Right renal pelvis (tissue), 4 donors: Measurements from ENCODE around the gene HES5. TPM values are rescaled to one million over a fixed set of nuclear protein-coding genes. Genes with fewer than 3 reads are reported as not detected.
"Not testable (repeated sequence)": the region's sequence is repeated elsewhere in the genome, so short reads cannot be mapped to it uniquely, and the experiment has no call there.

ENCODE experiments used
- DNase-seq, 4 donors: peaks; one replicate each; pipeline ENCODE4 v3.0.0-alpha.2; 2013; ENCODE audit warnings: low read depth in 4 of 4, low spot score in 3 of 4, missing footprints in 1 of 4
- polyA plus RNA-seq, 4 donors: library from polyadenylated mRNA; unstranded; fragments of 120-200 nt; gene quantifications; one replicate each; pipeline ENCODE4 v1.2.1, GENCODE V29; 2013; ENCODE audit not compliant: insufficient read length in 4 of 4

The HES5 gene, protein sequence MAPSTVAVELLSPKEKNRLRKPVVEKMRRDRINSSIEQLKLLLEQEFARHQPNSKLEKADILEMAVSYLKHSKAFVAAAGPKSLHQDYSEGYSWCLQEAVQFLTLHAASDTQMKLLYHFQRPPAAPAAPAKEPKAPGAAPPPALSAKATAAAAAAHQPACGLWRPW
- polyA plus RNA-seq: under 1 TPM; 0.32 to 0.56 (median 0.49) TPM

DNA sequence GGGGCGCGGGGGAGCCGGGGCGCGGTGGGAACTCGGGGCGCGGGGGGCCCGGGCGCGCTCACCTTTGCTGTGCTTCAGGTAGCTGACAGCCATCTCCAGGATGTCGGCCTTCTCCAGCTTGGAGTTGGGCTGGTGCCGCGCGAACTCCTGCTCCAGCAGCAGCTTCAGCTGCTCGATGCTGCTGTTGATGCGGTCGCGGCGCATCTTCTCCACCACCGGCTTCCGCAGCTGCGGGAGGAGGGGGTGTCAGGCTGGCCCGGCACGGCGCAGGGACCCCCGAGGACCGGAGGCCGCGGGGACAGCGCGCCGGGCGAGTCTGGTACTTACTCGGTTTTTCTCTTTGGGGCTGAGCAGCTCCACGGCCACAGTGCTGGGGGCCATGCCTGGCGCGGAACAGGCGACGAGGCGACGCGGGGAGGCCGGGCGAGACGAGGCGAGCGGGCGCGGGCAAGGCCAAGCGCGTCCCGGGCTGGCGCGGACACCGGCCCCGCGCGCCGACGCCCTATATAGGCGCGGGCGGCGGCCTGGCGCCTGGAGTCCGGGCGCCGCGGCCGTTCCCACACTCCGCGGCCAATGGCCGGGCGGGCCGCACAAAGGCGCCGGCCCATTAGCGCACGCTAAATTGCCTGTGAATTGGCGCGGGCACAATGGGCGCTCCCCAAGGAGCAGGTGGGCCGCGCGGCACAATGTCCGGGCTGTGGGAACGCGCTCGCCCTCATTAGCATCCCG lies at the start of gene HES5:
Gene HES5, minus strand, starts transcription at position 480 of the 729 bp plus-strand sequence. Its CDS starts 99 bp downstream, at position 381.
- DNase-seq: no peak

DNA sequence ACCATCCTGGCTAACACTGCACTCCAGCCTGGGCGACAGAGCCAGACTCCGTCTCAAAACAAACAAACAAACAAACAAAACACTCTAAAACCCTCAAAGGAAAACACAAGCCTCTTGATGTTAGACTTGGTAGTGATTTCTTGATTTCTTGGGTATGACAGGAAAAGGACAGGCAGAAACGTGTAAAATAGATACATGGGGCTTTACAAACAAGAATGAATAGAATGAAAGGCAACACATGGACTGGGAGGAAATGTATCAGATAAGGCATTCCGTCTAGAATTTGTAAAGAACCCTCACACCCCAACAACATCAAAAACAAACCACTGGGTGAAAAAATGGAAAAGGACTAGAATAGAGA lies 48.7 kb upstream of the HES5 start:
- DNase-seq: no peak

DNA sequence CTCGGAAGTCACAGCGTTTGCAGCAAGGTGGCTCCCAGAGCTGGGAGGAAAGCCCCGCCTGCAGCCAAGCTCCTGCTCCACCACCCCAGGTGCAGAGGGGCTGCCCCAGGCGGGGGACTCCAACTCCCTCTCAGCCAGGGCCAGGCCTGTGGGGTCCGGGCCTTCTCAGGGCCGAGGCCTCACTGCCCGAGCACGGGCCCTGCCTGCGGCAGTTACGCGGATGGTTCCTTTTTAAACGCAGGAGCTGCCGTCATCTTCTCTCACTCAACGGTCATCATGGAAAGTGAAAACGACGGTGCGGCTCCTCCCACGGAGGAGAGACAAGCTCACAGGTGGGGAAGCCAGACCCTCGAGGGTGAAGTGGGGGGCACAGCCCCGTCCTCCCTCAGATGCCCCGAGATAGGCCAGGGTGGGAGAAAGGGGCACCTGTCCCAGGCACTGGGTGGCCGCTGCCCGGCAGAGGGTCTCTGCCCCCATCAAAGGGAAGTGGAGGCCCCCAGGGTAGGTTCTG lies 47.6 kb upstream of the HES5 start:
- not testable (repeated sequence) for DNase-seq

DNA sequence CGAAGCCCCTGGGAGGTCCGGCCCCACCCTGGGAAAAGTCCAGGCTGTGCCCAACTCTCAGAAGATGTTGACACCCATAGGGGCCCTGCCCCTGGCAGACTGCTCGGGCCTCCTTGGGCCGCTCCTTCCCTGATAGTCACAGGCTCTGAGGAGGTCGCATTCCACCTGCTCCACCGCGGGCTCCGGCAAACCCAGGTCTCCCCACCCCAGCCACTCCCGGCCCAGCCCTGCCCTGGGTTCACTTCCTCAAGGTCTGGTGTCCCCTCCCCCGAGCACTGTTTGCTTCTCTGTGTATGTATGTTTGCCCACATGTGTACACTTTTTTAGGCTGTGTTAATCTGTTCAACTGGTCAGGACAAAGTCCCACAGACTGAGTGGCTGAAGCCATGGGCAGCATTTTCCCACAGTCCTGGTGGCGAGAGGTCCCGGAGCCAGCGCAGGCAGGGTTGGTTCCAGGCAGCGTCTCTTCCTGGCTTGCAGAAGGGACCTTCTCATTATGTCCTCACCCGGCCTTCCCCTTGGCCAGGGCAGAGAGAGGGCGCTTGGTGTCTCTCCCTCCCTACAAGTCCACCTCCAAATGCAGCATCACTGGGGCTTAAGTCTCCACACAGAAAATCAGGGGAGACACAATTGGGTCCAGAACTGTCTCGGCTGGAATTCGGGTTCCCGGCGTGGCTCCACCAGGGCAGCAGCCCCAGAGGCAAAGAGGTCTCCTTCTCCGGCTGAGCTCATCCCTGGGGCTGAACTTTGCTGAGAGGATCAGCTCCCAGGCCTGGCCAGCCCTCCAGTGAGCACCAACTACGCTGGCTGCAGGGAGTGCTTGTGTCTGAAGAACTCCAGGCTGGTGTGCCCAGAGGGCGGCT lies 46.0 kb upstream of the HES5 start:
- no peak for DNase-seq

DNA sequence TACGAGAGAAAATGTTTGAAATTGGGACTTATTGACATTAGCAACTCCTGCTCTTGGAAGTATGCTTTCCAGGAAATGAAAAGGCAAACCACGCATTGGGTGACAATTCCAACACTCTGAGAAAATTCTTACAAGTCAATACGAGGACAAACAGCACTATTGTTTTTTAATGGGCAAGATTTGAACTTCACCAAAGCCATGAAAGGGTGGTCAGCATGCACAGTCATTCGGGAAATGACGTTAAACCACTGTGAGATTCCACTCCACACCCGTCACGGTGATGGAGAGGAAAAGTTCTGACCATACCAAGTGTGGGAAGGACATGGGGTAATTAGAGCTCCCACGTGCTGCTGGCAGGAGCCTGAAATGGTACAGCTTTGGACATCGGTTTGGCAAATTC lies 44.3 kb upstream of the HES5 start:
- no peak for DNase-seq

DNA sequence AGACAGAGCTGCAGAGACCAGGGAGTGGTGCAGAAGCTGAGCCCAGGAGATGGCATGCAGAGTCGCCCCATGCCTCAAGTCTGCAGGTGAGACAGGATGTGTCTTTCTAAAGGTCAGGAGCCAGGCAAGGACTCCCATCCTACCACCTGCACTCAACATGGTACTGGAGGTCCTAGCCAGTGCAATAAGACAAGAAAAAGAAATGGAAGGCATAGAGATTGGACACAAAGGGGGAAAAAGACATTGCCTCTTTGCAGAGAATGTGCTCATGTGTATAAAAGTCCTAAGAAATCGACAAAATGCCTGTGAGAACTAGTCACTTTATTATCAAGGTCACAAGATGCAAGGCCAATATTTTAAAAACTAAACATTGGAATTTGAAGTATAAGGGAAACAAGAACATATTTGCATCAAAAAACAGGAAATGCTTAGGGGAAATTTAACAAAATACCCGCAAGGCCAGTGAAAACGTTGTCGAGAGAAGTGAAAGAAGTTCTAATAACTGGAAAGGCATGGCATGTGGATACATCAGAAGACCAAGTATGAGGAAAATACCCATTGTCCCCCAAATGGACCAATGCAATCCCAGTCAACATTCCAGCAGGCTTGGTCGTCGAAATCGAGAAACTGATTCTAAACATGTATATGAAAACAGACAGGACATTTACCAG lies 43.3 kb upstream of the HES5 start:
- no peak for DNase-seq

DNA sequence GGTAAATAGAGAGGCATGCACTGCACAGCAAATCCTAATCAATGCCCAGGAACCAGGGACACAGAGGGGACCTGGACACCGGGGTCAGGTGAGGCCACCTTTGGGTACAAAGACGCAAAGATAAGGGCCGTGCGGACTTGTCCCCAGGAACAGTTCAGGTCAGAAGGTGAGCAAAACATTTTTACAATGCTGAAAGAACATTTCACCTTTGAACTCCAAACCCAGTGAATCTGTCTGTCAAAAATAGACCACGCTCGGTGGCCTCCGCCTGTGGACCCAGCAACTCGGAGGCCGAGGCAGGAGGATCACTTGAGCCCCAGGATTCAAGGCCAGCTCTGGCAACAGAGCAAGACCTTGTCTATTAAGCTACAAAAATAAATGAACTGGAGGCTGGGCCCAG lies 41.3 kb upstream of the HES5 start:
- no peak for DNase-seq

DNA sequence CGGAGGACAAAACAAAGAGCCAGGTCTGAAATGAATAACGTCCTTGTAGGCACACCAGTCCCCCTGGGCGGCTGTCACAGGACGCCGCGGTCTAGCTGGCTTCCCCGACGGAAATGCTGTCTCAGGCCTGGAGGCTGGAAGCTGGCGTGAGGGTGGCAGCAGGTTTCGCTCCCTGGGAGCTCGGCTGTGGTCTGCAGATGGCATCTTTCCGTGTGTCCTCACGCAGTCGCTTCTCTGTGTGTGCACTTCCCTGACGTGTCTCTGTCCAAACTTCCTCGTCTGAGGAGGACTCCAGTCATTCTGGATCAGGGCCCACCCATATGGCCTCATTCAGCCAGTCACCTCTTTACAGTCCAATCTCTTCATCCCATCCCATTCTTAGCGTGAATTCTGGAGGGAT lies 40.3 kb upstream of the HES5 start:
- no peak for DNase-seq

DNA sequence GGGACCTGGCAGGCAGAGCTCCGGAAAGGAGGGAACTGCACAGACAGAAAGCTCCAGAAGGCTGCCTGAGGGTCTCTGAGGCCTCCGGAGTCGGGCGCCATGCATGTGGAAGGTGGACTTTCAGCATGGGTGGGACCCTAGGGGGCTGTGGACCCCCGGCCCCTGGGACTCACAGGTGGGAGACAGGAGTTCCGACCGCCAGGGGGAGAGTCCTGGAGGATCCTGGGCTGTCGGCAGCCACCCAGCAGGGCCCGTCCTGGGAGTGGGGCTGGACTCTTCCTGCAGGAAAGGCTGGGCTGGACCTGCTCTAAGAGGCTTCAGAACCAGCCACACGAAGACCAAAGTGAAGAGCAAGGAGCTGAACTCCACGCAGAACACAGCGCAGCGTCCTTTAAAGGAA lies 39.6 kb upstream of the HES5 start:
- not testable (repeated sequence) for DNase-seq

DNA sequence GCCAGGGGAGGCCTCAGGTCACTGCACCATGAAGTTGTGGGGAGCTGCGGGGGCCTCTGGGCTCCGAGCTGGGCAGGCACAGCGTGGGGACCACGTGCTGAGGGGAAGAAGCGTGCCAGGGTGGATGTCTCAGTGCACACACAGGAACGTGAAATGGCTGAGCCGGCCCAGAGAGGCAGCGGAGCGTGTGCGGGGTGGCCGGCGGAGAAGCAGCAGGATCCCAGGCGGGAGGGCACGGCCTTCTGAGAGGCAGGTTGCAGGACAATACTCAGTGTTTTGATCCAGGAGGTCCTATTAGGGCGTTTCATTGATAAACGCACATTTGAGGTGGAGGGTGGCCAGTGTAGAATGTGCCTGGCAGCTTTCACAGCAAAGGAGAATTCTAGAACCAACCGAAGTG lies 39.0 kb upstream of the HES5 start:
- no peak for DNase-seq

DNA sequence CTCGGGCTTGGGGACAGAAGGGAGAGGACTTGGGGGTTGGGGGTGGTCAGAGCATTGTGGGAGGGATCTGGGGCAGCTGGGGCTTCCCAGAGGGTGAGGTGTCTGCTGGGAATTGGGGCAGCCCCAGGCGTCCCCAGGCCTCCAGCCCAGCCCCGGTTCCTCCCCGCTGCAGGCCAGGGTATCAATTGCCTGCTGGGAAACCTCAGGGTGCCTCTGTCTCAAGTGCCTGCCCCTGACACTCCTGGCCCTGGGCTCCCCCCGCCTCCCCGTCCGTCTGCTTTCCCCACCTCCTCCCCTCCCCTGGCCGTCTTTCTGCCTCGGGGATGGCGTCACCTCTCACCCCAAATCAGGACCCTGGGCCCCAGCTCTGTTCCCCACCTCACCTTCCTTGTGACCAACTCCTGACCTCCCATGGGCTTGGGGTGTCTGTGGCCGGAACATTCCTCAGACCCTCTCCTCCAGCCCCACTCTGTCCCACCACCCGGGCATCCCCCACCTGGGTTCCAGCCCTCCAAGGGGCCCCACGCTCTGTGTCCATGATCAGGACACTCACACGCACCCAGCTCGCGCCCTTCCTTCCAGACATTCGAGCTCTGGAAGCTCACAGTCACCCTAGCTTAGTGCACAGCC lies 38.2 kb upstream of the HES5 start:
- DNase-seq: not testable (repeated sequence)

DNA sequence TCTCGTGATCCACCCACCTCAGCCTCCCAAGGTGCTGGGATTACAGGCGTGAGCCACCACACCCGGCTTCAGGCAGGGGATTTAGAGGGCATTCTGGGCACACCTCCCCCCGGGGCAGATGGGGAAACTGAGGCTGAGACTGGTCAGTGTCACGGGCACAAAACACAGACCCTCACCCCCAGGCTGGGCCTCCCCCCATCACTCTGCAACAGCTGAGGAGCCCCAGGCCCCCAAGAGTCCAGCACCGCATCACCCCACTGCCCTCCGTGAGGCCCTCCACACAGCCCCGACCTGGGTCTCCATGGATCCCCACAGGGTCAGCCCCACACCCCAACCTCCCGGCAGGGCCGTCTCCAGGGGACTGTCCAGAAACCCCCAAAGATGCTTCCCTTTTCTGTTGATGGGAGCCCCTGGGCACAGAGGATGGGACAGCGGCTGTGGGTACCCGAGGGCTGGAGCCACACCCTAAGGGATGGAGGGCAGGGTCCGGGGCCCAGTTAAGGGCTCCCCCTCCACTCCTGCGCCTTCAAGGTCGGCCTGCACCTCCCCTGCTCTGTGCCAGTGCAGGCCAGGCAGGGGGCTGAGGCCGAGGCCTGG lies 37.1 kb upstream of the HES5 start:
- DNase-seq: no peak

DNA sequence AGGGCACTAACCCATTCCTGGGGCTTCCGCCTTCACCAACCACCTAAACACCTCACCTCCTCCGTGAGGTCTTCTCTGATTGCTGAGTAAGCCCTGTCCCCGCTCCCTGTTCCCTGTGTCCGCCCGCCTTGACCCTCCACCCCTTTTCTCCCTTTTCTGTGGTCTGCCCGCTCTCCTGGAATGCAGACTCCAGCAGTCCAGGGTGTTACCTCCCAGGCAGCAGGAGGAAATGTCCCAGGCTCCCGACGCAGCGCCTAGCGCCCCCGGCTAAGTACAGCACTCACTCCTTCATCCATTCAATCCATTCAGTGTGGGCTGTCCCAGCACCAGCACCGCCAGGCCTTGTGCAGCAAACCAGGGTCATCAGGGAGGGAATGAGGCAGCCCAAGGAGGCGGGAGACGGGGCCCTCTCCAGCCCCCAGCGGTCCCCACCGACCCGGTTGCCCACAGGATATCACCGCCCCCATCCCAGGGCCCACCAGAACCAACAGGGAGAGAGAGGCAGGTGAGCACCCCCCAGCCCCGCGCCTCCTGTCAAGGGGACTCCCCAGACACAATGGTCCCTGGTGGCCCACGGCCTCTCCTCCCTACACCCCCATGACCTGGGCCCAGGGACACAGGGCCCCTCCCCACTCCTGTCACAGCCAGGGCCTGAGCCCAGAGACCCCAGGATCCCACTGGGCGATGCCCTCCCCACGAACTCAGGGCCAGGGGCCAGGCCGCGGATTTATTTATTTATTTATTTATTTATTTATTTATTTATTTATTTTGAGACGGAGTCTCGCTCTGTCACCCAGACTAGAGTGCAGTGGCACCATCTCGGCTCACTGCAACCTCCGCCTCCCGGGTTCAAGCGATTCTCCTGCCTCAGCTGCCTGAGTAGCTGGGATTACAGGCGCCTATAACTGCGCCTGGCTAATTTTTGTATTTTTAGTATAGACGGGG lies 36.3 kb upstream of the HES5 start:
- no peak for DNase-seq

DNA sequence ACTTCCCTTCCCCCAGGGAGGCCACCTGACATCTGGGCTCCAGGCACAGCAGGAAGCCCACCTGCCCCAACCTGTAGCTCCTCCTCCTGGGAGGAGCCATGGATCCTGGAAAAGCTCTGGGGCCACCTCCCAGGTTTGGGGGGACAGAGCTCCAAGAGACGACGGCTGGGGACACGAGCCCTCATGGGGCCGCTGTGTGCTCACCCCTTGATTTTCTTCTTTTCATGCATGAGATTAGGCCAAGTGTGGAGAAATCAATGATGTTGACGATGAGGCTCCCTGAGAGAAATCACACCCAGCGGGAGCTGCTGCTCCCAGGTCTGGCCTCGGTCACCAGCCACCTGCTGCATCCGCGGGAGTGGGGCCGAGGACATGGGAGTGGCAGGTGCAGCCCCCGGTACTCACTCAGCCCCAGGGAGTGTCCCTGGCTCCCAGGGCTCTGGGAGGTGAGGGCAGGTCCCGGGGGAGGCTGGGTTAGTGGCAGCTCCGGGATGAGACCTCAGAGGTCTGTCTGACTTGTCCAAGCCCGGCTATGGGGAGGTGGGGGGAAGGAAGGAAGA lies 34.8 kb upstream of the HES5 start:
- no peak for DNase-seq

DNA sequence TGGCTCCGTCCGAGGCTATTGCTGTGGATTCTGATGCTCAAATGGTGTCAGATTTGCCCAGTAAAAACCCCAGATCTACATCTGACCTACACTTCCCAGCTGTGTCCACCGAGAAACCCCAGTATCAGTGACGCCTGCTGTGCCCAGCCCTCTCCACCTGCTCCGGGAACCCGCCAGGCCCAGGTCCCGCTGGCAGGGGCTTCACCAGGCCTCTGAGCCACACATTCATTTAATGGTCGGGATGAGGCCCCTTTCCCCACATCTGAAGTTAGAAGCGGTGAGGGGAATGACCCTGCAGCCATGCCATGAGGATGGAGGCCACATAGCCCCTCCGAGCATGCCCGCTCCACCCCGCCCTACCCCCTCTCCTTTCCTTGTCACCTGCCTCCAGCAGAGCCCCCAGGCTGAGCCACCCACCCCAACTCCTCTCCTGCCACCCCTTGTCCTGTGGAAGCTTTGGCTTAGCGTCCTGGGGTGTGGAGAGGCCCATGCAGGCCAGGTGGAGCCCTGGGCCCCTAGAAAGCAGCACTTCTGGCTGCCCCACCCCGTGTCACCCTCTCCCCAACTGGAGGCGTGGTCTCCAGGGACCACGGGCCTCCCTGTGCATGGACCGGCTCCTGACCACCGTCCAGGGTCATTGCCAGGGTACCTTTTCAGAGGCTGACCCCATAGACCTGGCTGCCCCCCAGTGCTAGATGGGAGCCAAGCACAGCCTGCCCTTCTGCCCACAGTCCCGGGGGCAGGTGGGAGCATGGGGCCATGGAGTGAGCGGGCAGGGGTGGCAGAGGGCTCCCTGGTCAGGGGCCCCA lies 34.1 kb upstream of the HES5 start:
- DNase-seq: no peak

DNA sequence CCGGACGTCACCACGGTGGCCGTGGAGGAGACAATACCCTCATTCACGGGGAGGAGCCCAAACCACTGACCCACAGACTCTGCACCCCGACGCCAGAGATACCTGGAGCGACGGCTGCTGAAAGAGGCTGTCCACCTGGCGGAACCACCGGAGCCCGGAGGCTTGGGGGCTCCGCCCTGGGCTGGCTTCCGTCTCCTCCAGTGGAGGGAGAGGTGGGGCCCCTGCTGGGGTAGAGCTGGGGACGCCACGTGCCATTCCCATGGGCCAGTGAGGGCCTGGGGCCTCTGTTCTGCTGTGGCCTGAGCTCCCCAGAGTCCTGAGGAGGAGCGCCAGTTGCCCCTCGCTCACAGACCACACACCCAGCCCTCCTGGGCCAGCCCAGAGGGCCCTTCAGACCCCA lies 33.1 kb upstream of the HES5 start:
- no peak for DNase-seq
